Activated T-helper 1 cell treated with Interleukin-2 at 50 U/mL for 16 hours (primary cell): Measurements from ENCODE around the gene ZBTB5.
A peak's percentile ranks its signal among the peaks of the same experiment; 100 is the strongest.

Experiments
- DNase-seq: peaks from one replicate; pipeline ENCODE4 v3.0.0-alpha.2; 2020; ENCODE audit warnings: low read depth

ZBTB5 gene

GRCh38 chr9:37422289-37423104, 42.8 kb downstream of the ZBTB5 start, which contains the start of gene GRHPR:
Gene GRHPR (plus strand): TSS chr9:37422696. CDS start chr9:37422751, 55 bp downstream.
- peak; percentile 83 for DNase-seq

GRCh38 chr9:37421914-37422288, 43.3 kb downstream of the ZBTB5 start:
- DNase-seq, result no peak

GRCh38 chr9:37420271-37421215, 44.7 kb downstream of the ZBTB5 start:
- DNase-seq, result no peak

- DNase-seq, result no peak
Measured at GRCh38 chr9:37419204-37419603, 46.0 kb downstream of the ZBTB5 start.

- DNase-seq, result no peak
Measured at GRCh38 chr9:37417857-37418618, 47.2 kb downstream of the ZBTB5 start.

GRCh38 chr9:37417252-37417803, 47.9 kb downstream of the ZBTB5 start:
- no peak for DNase-seq

- peak; percentile 46 for DNase-seq
Measured at GRCh38 chr9:37415011-37415719, 50.1 kb downstream of the ZBTB5 start.

- no peak for DNase-seq
Measured at GRCh38 chr9:37414503-37414943, 50.7 kb downstream of the ZBTB5 start.

GRCh38 chr9:37413311-37413710, 51.9 kb downstream of the ZBTB5 start:
- no peak for DNase-seq

- DNase-seq, result no peak
Measured at GRCh38 chr9:37412431-37413151, 52.7 kb downstream of the ZBTB5 start.

GRCh38 chr9:37410969-37411785, 54.1 kb downstream of the ZBTB5 start:
- no peak for DNase-seq

GRCh38 chr9:37410354-37410861, 54.8 kb downstream of the ZBTB5 start:
- no peak for DNase-seq

- peak; percentile 48 for DNase-seq
Measured at GRCh38 chr9:37408933-37409710, 56.1 kb downstream of the ZBTB5 start.

GRCh38 chr9:37407468-37407867, 57.8 kb downstream of the ZBTB5 start:
- DNase-seq, result no peak

- DNase-seq, result no peak
Measured at GRCh38 chr9:37406603-37407401, 58.4 kb downstream of the ZBTB5 start.

- DNase-seq, result no peak
Measured at GRCh38 chr9:37405764-37406380, 59.4 kb downstream of the ZBTB5 start.

- DNase-seq, result no peak
Measured at GRCh38 chr9:37405350-37405749, 59.9 kb downstream of the ZBTB5 start.
